GM18526 (cell line): ENCODE data around the gene AGBL4.

Source experiments
- POLR2A ChIP-seq: IDR thresholded peaks from 3 replicates; pipeline ENCODE4 v1.6.1; 2011; ENCODE audit not compliant: insufficient read length; ENCODE audit errors: extremely low read depth

The AGBL4 gene

GRCh38 chr1:49356594-49356993 is 667.2 kb downstream of the AGBL4 start:
- TF ChIP-seq POLR2A = no peak

GRCh38 chr1:49351768-49352167 is 672.0 kb downstream of the AGBL4 start:
- TF ChIP-seq POLR2A = no peak

GRCh38 chr1:49346767-49347349 is 676.9 kb downstream of the AGBL4 start:
- no peak for TF ChIP-seq POLR2A

GRCh38 chr1:49340576-49340975 is 683.2 kb downstream of the AGBL4 start:
- TF ChIP-seq POLR2A = no peak

GRCh38 chr1:49339043-49339442 is 684.7 kb downstream of the AGBL4 start:
- TF ChIP-seq POLR2A = no peak

GRCh38 chr1:49337251-49337650 is 686.5 kb downstream of the AGBL4 start:
- TF ChIP-seq POLR2A = no peak

GRCh38 chr1:49333906-49334305 is 689.8 kb downstream of the AGBL4 start:
- no peak for TF ChIP-seq POLR2A

GRCh38 chr1:49331066-49331852 is 692.5 kb downstream of the AGBL4 start:
- TF ChIP-seq POLR2A = no peak

- no peak for TF ChIP-seq POLR2A
Measured at GRCh38 chr1:49323925-49324540, 699.7 kb downstream of the AGBL4 start.

GRCh38 chr1:49319426-49319963 is 704.3 kb downstream of the AGBL4 start:
- TF ChIP-seq POLR2A = no peak

- TF ChIP-seq POLR2A = no peak
Measured at GRCh38 chr1:49318218-49318617, 705.5 kb downstream of the AGBL4 start.

GRCh38 chr1:49307457-49307856 is 716.3 kb downstream of the AGBL4 start:
- no peak for TF ChIP-seq POLR2A

- no peak for TF ChIP-seq POLR2A
Measured at GRCh38 chr1:49306507-49307070, 717.2 kb downstream of the AGBL4 start.

- no peak for TF ChIP-seq POLR2A
Measured at GRCh38 chr1:49298304-49298703, 725.5 kb downstream of the AGBL4 start.

- TF ChIP-seq POLR2A = no peak
Measured at GRCh38 chr1:49297783-49298182, 726.0 kb downstream of the AGBL4 start.

GRCh38 chr1:49294539-49294938 is 729.2 kb downstream of the AGBL4 start:
- TF ChIP-seq POLR2A = no peak
